Right lobe of liver (tissue), 6 donors: ENCODE results near the gene CD99. TPM values are rescaled to one million over a fixed set of nuclear protein-coding genes. Genes with fewer than 3 reads are reported as not detected.

ENCODE experiments used
- ATAC-seq, 4 donors: fragments of 200-7000 bp; cut with Tn5 transposase; one replicate each; pipeline ENCODE4 v1.9.1; 2020; ENCODE audit warnings: mild to moderate bottlenecking in 4 of 4, moderate library complexity in 4 of 4
- DNase-seq, 3 donors: peaks; one replicate each; pipeline ENCODE4 v3.0.0-alpha.2; 2020
- H3K27ac ChIP-seq, 3 donors: fragments of 200-600 bp; one replicate each; pipeline ENCODE4 v1.8.0; 2022
- H3K27me3 ChIP-seq, 2 donors: fragments of 200-600 bp; one replicate each; pipeline ENCODE4 v1.8.0; 2022
- H3K36me3 ChIP-seq, 4 donors: fragments of 200-600 bp; sonication (generic) in 1 of 4; one replicate each; pipeline versions ENCODE4 v1.5.1 to v1.8.0; 2017 to 2022; ENCODE audit warnings: control low read depth in 1 of 4
- H3K4me1 ChIP-seq, 4 donors: fragments of 200-600 bp; sonication (generic) in 1 of 4; one replicate each; pipeline versions ENCODE4 v1.5.1 to v1.8.0; 2017 to 2022; ENCODE audit warnings: control low read depth in 1 of 4
- H3K4me3 ChIP-seq, 3 donors: fragments of 200-600 bp; one replicate each; pipeline ENCODE4 v1.8.0; 2022
- H3K9me3 ChIP-seq, 4 donors: fragments of 200-600 bp; sonication (generic) in 1 of 4; one replicate each; pipeline versions ENCODE4 v1.5.1 to v1.8.0; 2017 to 2022; ENCODE audit warnings: control low read depth in 1 of 4
- CTCF ChIP-seq, 4 donors: fragments of 200-600 bp in 3 of 4; fragments of 450-650 bp in 1 of 4; IDR thresholded peaks; one replicate each; pipeline versions ENCODE4 v1.5.1 to v1.8.0; 2016 to 2022; ENCODE audit warnings: antibody characterized with exemption in 4 of 4, mild to moderate bottlenecking in 2 of 4
- POLR2A ChIP-seq: fragments of 450-650 bp; IDR thresholded peaks from one replicate; pipeline ENCODE4 v1.6.1; 2017; ENCODE audit warnings: antibody characterized with exemption, mild to moderate bottlenecking
- WGBS: methylation state at CpG from one replicate; pipeline ENCODE4 v1.1.6; 2018; ENCODE audit warnings: low coverage, low lambda C conversion rate; ENCODE audit not compliant: insufficient coverage; ENCODE audit errors: missing lambda C conversion rate; 5-methylcytosine and 5-hydroxymethylcytosine counted together
- intact Hi-C, 2 donors: fragments of 100-400 bp; cut with DNase I; formaldehyde crosslinking; loops; one replicate each; pipeline versions ENCODE4 v1.11.2 to v1.14.1; 2022
- total RNA-seq, 6 experiments: library from RNA; depleted of rRNA in 2 of 6; stranded (reverse); fragments of >200 nt in 2 of 6; fragmentation: NEBNext Ultra II Directional in 3 of 6; extraction: Animal tissue kit (Norgen Biotek cat#: 25700) in 3 of 6; gene quantifications; one replicate each; pipeline versions ENCODE4 v1.1.0 to v1.2.4, GENCODE V29; 2016 to 2023
- donor health status: DM: no; HTN: yes; CAD: no.
- donor health status: DM: no; HTN: no; CAD: no.
- donor health status: DM: no; HTN: no; CAD: no.
- donor health status: DM: no; HTN: yes; CAD: no.
- donor health status: DM: no; HTN: yes; CAD: no.

The CD99 gene
- total RNA-seq, 6 experiments from 2014 or later = 88.5 to 139 (median 119) TPM

- ATAC-seq = peak in 2 of 4 donors; percentile 42 to 87
- no peaks in the 10 kb centered on the region for H3K36me3 ChIP-seq
- no peaks in the 10 kb centered on the region for H3K27me3 ChIP-seq
- intact Hi-C loops = no loop called here
- no peaks in the 10 kb centered on the region for H3K9me3 ChIP-seq
- no peaks in the 10 kb centered on the region for H3K4me1 ChIP-seq
- peak in 1 of 3 donors; percentile 43 for DNase-seq
- 75% methylated on average over 9 of the region's 10 CpGs for WGBS
- TF ChIP-seq CTCF (IDR thresholded peaks at IDR 0.05) (no peak), POLR2A (no peak)
- no peak overlapping the region for H3K27ac ChIP-seq
- no peak overlapping the region for H3K4me3 ChIP-seq
Observed at GRCh38 chrX:2677764-2678163, 13.3 kb upstream of the CD99 start.

GRCh38 chrX:2678583-2678982 lies 12.5 kb upstream of the CD99 start:
- WGBS = 74% methylated on average over 5 of the region's 5 CpGs
- H3K27me3 ChIP-seq = no peaks in the 10 kb centered on the region
- DNase-seq = no peak
- no peaks in the 10 kb centered on the region for H3K36me3 ChIP-seq
- no peak for ATAC-seq
- intact Hi-C loops = no loop called here
- H3K27ac ChIP-seq = no peak overlapping the region
- H3K4me1 ChIP-seq = no peaks in the 10 kb centered on the region
- no peaks in the 10 kb centered on the region for H3K9me3 ChIP-seq
- no peak overlapping the region for H3K4me3 ChIP-seq
- TF ChIP-seq POLR2A (no peak), CTCF (IDR thresholded peaks at IDR 0.05) (no peak)

- Histone ChIP-seq H3K4me3 (no peak overlapping the region), H3K36me3 (no peaks in the 10 kb centered on the region), H3K27me3 (no peaks in the 10 kb centered on the region), H3K27ac (no peak overlapping the region), H3K9me3 (no peaks in the 10 kb centered on the region), H3K4me1 (no peaks in the 10 kb centered on the region)
- 54% methylated on average over 9 of the region's 9 CpGs for WGBS
- DNase-seq = no peak
- ATAC-seq = no peak
- intact Hi-C loops = no loop called here
- TF ChIP-seq CTCF (IDR thresholded peaks at IDR 0.05) (no peak), POLR2A (no peak)
Observed at GRCh38 chrX:2679534-2680485, 11.3 kb upstream of the CD99 start.

- 57% methylated on average over 6 of the region's 6 CpGs for WGBS
- intact Hi-C loops = no loop called here
- TF ChIP-seq CTCF (IDR thresholded peaks at IDR 0.05) (no peak), POLR2A (no peak)
Observed at GRCh38 chrX:2680486-2681348, 10.4 kb upstream of the CD99 start.

More at GRCh38 chrX:2680486-2681348, 10.4 kb upstream of the CD99 start:
- Histone ChIP-seq H3K27me3 (no peaks in the 10 kb centered on the region), H3K4me1 (no peaks in the 10 kb centered on the region), H3K9me3 (no peaks in the 10 kb centered on the region), H3K36me3 (no peaks in the 10 kb centered on the region), H3K4me3 (no peak overlapping the region), H3K27ac (no peak overlapping the region)
- DNase-seq (no peak), ATAC-seq (no peak)
